Small intestine (tissue), 7 donors: ENCODE measurements around the gene KIR3DL2. TPM values are rescaled to one million over a fixed set of nuclear protein-coding genes. Genes with fewer than 3 reads are reported as not detected.
"Not testable (repeated sequence)": the region's sequence is repeated elsewhere in the genome, so short reads cannot be mapped to it uniquely, and the experiment has no call there.

Experiments used
- DNase-seq, 2 donors: peaks; one replicate each; pipeline versions ENCODE4 v3.0.0 to v3.0.0-alpha.2; 2013
- FAIRE-seq: peaks from 2 replicates; lab custom pipeline; 2012; peaks lifted over from hg19 to GRCh38; lab: Jason Lieb, UNC
- H3K27ac ChIP-seq, 3 donors: one replicate each; pipeline ENCODE4 v1.5.1; 2013; ENCODE audit warnings: low read length in 2 of 3, mild to moderate bottlenecking in 2 of 3, control low read depth in 1 of 3, inconsistent platforms in 1 of 3, low read depth in 1 of 3, moderate library complexity in 1 of 3
- H3K27me3 ChIP-seq, 3 donors: one replicate each; pipeline ENCODE4 v1.6.1; 2013; ENCODE audit warnings: low read length in 3 of 3, inconsistent platforms in 1 of 3; ENCODE audit not compliant: control insufficient read depth in 3 of 3, insufficient read depth in 3 of 3
- H3K36me3 ChIP-seq, 3 donors: one replicate each; pipeline ENCODE4 v1.6.1; 2013; ENCODE audit warnings: low read length in 3 of 3, inconsistent platforms in 1 of 3, low read depth in 1 of 3, mild to moderate bottlenecking in 1 of 3, moderate library complexity in 1 of 3; ENCODE audit not compliant: control insufficient read depth in 3 of 3, insufficient read depth in 2 of 3
- H3K4me1 ChIP-seq, 3 donors: one replicate each; pipeline ENCODE4 v1.6.1; 2013; ENCODE audit warnings: low read length in 2 of 3, inconsistent platforms in 1 of 3, low read depth in 1 of 3, mild to moderate bottlenecking in 1 of 3, moderate library complexity in 1 of 3; ENCODE audit not compliant: control insufficient read depth in 3 of 3, insufficient read depth in 2 of 3
- H3K4me3 ChIP-seq, 3 donors: one replicate each; pipeline ENCODE4 v1.5.1; 2013; ENCODE audit warnings: low read length in 3 of 3, control low read depth in 1 of 3, inconsistent platforms in 1 of 3, low read depth in 1 of 3, mild to moderate bottlenecking in 1 of 3, moderate library complexity in 1 of 3
- H3K9me3 ChIP-seq, 2 donors: one replicate each; pipeline ENCODE4 v1.6.1; 2013; ENCODE audit warnings: low read depth in 1 of 2, low read length in 1 of 2; ENCODE audit not compliant: control insufficient read depth in 2 of 2, insufficient read depth in 1 of 2
- WGBS, 3 donors: extraction: QIAGEN DNeasy Blood & Tissue Kit; methylation state at CpG; one replicate each; pipeline ENCODE4 v1.1.7; 2013; 5-methylcytosine and 5-hydroxymethylcytosine counted together
- polyA plus RNA-seq, 4 donors: library from polyadenylated mRNA; stranded (reverse) in 3 of 4; unstranded in 1 of 4; fragments of 200-250 nt in 3 of 4; fragments of 120-200 nt in 1 of 4; gene quantifications; one replicate each; pipeline versions ENCODE4 v1.2.1 to v1.2.3, GENCODE V29; 2013
- donor health status: healthy with polysubstance abuse.
- donor health status: control.
- donor health status: control.
- donor health status: Bipolar disorder and iron deficiency.
- donor health status: healthy.

Gene KIR3DL2
- polyA plus RNA-seq, 4 donors, result 0.07 TPM; not detected in 3

GRCh38 chr19:54817670-54818536 is 32.3 kb upstream of the KIR3DL2 start:
- peaks cover 0 to 3% (median 0%) of the 10 kb centered on the region in 3 donors for H3K27me3 ChIP-seq
- FAIRE-seq, result no peak
- 77 to 82% (median 82%) methylated on average over 15 of the region's 15 CpGs for WGBS, 3 donors

DNA sequence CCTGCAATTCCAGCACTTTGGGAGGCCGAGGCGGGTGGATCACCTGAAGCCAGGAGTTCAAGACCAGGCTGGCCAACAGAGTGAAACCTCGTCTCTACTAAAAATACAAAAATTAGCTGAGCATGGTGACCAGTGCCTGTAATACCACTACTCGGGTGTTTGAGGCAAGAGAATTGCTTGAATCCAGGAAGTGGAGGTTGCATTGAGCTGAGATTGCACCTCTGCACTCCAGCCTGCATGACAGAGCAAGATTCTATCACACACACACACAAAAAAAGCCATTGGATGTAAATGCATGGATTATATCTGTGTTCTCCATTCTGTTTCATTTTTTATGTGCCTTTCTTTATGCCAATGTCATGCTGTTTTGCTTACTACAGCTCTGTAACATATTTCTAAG is 25.8 kb upstream of the KIR3DL2 start:
- not testable (repeated sequence) for H3K36me3 ChIP-seq, H3K27me3 ChIP-seq, H3K9me3 ChIP-seq, DNase-seq, H3K4me3 ChIP-seq, FAIRE-seq, H3K27ac ChIP-seq, H3K4me1 ChIP-seq
- 56 to 81% (median 71%) methylated on average over 4 of the region's 4 CpGs for WGBS, 3 donors

More at GRCh38 chr19:54817670-54818536, 32.3 kb upstream of the KIR3DL2 start:
- DNase-seq, result no peak
- no peaks in the 10 kb centered on the region for H3K36me3 ChIP-seq
- no peak overlapping the region for H3K4me3 ChIP-seq
- peaks cover 0 to 8% of the 10 kb centered on the region in 2 donors for H3K9me3 ChIP-seq
- no peak overlapping the region for H3K27ac ChIP-seq
- no peaks in the 10 kb centered on the region for H3K4me1 ChIP-seq

DNA sequence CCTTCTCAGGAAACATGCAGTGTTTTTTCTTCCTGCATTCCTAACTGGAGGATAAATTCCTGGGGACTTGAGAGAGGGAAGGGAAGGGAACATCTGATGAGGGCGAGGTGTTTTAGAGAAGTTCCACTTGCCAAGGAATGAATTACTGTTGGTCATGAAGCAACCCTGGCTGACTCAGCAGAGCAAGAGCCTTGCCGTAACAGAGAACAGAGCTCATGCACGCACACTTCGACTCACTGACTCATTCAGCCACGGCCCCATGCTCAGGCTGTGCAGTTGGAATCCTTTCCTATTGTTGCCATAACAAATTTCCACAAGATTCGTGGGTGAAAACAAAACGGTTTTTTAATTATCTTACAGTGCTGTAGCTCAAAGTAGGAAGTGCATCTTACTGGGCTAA is 24.9 kb upstream of the KIR3DL2 start:
- WGBS, 3 donors, result 63 to 74% (median 65%) methylated on average over 7 of the region's 7 CpGs
- H3K27me3 ChIP-seq, H3K4me1 ChIP-seq, H3K27ac ChIP-seq, H3K4me3 ChIP-seq, H3K36me3 ChIP-seq, DNase-seq, H3K9me3 ChIP-seq, FAIRE-seq: not testable (repeated sequence)

DNA sequence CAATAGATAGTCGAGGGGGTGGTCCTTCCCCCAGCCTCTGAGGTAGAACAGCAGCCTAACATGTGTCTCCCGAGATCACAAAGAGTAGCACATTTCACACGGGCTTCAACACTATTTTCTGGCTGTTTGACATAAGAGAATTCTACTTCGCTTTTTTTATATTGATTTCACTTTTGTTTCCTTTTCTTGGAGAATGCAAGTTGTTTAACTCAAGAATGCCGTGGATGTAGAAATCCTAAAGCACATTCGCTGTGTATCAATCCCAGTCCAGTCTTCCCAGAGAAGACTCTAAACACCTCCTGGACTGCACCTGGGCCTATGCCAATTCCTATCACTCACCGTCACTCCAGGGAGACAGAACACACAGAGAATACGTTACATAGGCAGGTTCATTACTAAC is 22.2 kb upstream of the KIR3DL2 start:
- not testable (repeated sequence) for H3K4me3 ChIP-seq, DNase-seq, H3K27ac ChIP-seq, H3K4me1 ChIP-seq, FAIRE-seq, H3K27me3 ChIP-seq, H3K36me3 ChIP-seq, H3K9me3 ChIP-seq
- 67 to 78% (median 71%) methylated on average over 7 to 8 of the region's 8 CpGs for WGBS, 3 donors

DNA sequence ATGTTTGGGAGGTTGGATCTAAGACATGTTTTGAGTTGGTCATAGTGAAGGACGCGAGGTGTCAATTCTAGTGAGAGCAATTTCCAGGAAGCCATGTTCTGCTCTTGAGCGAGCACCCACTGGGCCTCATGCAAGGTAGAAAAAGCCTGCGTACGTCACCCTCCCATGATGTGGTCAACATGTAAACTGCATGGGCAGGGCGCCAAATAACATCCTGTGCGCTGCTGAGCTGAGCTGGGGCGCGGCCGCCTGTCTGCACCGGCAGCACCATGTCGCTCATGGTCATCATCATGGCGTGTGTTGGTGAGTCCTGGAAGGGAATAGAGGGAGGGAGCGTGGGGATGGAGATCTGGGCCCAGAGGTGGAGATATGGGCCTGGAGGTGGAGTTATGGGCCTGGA is 17.7 kb upstream of the KIR3DL2 start, which contains the start of gene KIR2DS4:
TSS of gene KIR2DS4 (plus strand) at position 181 of the 400 bp plus-strand sequence.
- not testable (repeated sequence) for FAIRE-seq, DNase-seq
- WGBS, 3 donors, result 88 to 94% (median 93%) methylated on average over 13 to 14 of the region's 14 CpGs

DNA sequence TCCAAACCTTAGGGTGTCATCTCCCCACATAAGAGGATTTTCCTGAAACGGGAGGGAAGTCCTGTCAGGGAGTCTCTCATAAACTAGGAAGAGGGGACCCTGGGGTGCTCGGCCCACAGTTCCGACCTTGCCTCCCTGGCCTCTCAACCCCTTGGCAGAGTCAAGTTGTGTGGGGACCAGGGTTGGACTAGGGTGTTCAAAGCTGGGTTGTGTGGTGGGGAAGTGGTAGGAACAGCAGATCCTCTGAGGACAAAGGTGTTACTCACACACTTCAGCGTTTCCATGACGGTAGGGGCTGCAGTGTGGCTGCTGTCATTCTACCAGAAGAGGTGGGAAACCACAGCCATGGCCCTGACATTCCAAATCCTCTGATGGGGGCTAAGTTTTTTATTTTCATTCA is 15.1 kb upstream of the KIR3DL2 start:
- not testable (repeated sequence) for FAIRE-seq, H3K27ac ChIP-seq, H3K4me3 ChIP-seq, H3K4me1 ChIP-seq, DNase-seq, H3K9me3 ChIP-seq, H3K27me3 ChIP-seq, H3K36me3 ChIP-seq
- WGBS, 3 donors, result 63 to 77% (median 73%) methylated on average over 5 of the region's 5 CpGs

More for the DNA sequence above, 17.7 kb upstream of the KIR3DL2 start, which contains the start of gene KIR2DS4:
- H3K9me3 ChIP-seq, H3K4me1 ChIP-seq, H3K36me3 ChIP-seq, H3K27ac ChIP-seq, H3K4me3 ChIP-seq, H3K27me3 ChIP-seq: not testable (repeated sequence)

GRCh38 chr19:54837522-54837921 is 12.7 kb upstream of the KIR3DL2 start:
- H3K36me3 ChIP-seq, H3K4me3 ChIP-seq, H3K4me1 ChIP-seq, H3K9me3 ChIP-seq, DNase-seq, FAIRE-seq, H3K27me3 ChIP-seq, H3K27ac ChIP-seq: not testable (repeated sequence)
- WGBS, 3 donors, result 39 to 58% (median 56%) methylated on average over 2 of the region's 2 CpGs

GRCh38 chr19:54843171-54843570 is 7.1 kb upstream of the KIR3DL2 start:
- not testable (repeated sequence) for H3K27me3 ChIP-seq, H3K4me3 ChIP-seq, H3K4me1 ChIP-seq, H3K36me3 ChIP-seq, H3K9me3 ChIP-seq, H3K27ac ChIP-seq, FAIRE-seq, DNase-seq
- WGBS, 3 donors, result 63 to 72% (median 69%) methylated on average over 8 of the region's 8 CpGs
